Neural cell (in vitro differentiated cells): ENCODE measurements around the gene IFT74.

Experiments used
- EP300 ChIP-seq: fragments of 450-650 bp; conservative IDR thresholded peaks from 2 replicates; pipeline ENCODE4 v1.6.1; 2014; ENCODE audit warnings: antibody characterized with exemption, mild to moderate bottlenecking, moderate library complexity; ENCODE audit not compliant: poor library complexity, severe bottlenecking
- EZH2 ChIP-seq: fragments of 200-600, 300-800 bp; shearing (Covaris generic), sonication (generic); IDR thresholded peaks from 2 replicates; pipeline ENCODE4 v1.6.1; 2014; ENCODE audit warnings: antibody characterized with exemption, low read length, borderline replicate concordance, mild to moderate bottlenecking; ENCODE audit not compliant: insufficient read depth, poor library complexity, severe bottlenecking
- SMC3 ChIP-seq: fragments of 450-650 bp; conservative IDR thresholded peaks from 2 replicates; pipeline ENCODE4 v1.6.1; 2014; ENCODE audit warnings: antibody characterized with exemption, mild to moderate bottlenecking, moderate library complexity; ENCODE audit not compliant: poor library complexity
- TF ChIP-seq, protein P1 (sequence below): fragments of 450-650 bp; IDR thresholded peaks from 2 replicates; pipeline ENCODE4 v1.5.1; 2014; ENCODE audit warnings: antibody characterized with exemption, mild to moderate bottlenecking, moderate library complexity; ENCODE audit not compliant: poor library complexity, severe bottlenecking
- TF ChIP-seq, protein P2 (sequence below): IDR thresholded peaks from 2 replicates; pipeline ENCODE4 v1.6.1; 2012; ENCODE audit warnings: borderline replicate concordance

DNA sequence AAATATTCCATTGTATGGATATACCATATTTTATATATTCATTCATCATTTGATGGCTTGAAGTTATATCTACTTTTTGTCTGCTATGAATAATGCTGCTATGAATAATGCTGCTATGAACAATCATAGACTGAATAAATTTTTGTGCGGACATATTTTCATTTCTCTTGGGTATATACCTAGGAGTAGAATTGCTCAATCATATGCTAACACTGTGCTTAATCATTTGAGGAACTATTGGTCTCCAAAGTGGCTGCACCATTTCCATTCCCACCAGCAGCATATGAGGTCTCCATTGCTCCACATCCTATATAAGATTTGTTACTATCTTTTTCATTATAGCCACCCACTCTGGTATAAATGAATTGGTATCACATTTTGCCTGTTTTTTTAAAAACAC, 134.5 kb downstream of the IFT74 start:
- TF ChIP-seq, protein P1, sequence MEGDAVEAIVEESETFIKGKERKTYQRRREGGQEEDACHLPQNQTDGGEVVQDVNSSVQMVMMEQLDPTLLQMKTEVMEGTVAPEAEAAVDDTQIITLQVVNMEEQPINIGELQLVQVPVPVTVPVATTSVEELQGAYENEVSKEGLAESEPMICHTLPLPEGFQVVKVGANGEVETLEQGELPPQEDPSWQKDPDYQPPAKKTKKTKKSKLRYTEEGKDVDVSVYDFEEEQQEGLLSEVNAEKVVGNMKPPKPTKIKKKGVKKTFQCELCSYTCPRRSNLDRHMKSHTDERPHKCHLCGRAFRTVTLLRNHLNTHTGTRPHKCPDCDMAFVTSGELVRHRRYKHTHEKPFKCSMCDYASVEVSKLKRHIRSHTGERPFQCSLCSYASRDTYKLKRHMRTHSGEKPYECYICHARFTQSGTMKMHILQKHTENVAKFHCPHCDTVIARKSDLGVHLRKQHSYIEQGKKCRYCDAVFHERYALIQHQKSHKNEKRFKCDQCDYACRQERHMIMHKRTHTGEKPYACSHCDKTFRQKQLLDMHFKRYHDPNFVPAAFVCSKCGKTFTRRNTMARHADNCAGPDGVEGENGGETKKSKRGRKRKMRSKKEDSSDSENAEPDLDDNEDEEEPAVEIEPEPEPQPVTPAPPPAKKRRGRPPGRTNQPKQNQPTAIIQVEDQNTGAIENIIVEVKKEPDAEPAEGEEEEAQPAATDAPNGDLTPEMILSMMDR, result no peak
- TF ChIP-seq, protein P2, sequence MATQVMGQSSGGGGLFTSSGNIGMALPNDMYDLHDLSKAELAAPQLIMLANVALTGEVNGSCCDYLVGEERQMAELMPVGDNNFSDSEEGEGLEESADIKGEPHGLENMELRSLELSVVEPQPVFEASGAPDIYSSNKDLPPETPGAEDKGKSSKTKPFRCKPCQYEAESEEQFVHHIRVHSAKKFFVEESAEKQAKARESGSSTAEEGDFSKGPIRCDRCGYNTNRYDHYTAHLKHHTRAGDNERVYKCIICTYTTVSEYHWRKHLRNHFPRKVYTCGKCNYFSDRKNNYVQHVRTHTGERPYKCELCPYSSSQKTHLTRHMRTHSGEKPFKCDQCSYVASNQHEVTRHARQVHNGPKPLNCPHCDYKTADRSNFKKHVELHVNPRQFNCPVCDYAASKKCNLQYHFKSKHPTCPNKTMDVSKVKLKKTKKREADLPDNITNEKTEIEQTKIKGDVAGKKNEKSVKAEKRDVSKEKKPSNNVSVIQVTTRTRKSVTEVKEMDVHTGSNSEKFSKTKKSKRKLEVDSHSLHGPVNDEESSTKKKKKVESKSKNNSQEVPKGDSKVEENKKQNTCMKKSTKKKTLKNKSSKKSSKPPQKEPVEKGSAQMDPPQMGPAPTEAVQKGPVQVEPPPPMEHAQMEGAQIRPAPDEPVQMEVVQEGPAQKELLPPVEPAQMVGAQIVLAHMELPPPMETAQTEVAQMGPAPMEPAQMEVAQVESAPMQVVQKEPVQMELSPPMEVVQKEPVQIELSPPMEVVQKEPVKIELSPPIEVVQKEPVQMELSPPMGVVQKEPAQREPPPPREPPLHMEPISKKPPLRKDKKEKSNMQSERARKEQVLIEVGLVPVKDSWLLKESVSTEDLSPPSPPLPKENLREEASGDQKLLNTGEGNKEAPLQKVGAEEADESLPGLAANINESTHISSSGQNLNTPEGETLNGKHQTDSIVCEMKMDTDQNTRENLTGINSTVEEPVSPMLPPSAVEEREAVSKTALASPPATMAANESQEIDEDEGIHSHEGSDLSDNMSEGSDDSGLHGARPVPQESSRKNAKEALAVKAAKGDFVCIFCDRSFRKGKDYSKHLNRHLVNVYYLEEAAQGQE, result no peak
- TF ChIP-seq SMC3, result no peak
- TF ChIP-seq EZH2, result no peak
- TF ChIP-seq EP300, result no peak
